SK-N-SH treated with all-trans-retinoic acid at 6 μM for 48 hours (cell line): Measurements from ENCODE around the gene ENO4.

ENCODE experiments used
- ATAC-seq: fragments of 200-7000 bp; cut with Tn5 transposase; 3 replicates; pipeline ENCODE4 v1.9.1; 2020; ENCODE audit warnings: mild to moderate bottlenecking, moderate library complexity
- BACH2 ChIP-seq: fragments of 250-450 bp; sonication (Bioruptor Pico); IDR thresholded peaks from 2 replicates; pipeline ENCODE4 v1.9.0; 2021; ENCODE audit warnings: mild to moderate bottlenecking, borderline replicate concordance
- CSDC2 ChIP-seq: fragments of 250-450 bp; sonication (Bioruptor Pico); IDR thresholded peaks from 2 replicates; pipeline ENCODE4 v1.5.0; 2020; ENCODE audit warnings: mild to moderate bottlenecking, moderate library complexity
- CSRNP3 ChIP-seq: fragments of 250-450 bp; sonication (Bioruptor Pico); IDR thresholded peaks from 2 replicates; pipeline ENCODE4 v1.5.1; 2021; ENCODE audit warnings: mild to moderate bottlenecking, moderate library complexity
- GLIS3 ChIP-seq: fragments of 250-450 bp; sonication (Bioruptor Pico); IDR thresholded peaks from 2 replicates; pipeline ENCODE4 v1.5.0; 2020; ENCODE audit warnings: mild to moderate bottlenecking, moderate library complexity
- POU6F1 ChIP-seq: fragments of 250-450 bp; sonication (Bioruptor Pico); IDR thresholded peaks from 2 replicates; pipeline ENCODE4 v1.8.0; 2021; ENCODE audit warnings: low read depth, mild to moderate bottlenecking, moderate library complexity, borderline replicate concordance
- TCF4 ChIP-seq: fragments of 250-450 bp; sonication (Bioruptor Pico); IDR thresholded peaks from 2 replicates; pipeline ENCODE4 v1.8.0; 2021; ENCODE audit warnings: mild to moderate bottlenecking, moderate library complexity, borderline replicate concordance
- TOX ChIP-seq: fragments of 250-450 bp; sonication (Bioruptor Pico); IDR thresholded peaks from 2 replicates; pipeline ENCODE4 v1.8.0; 2021; ENCODE audit warnings: mild to moderate bottlenecking, moderate library complexity, borderline replicate concordance
- ZFP30 ChIP-seq: fragments of 450-650 bp; formaldehyde crosslinking; IDR thresholded peaks from 2 replicates; pipeline ENCODE4 v1.5.0; 2022; ENCODE audit warnings: mild to moderate bottlenecking, moderate library complexity
- TF ChIP-seq, protein P1 (sequence below): fragments of 250-450 bp; sonication (Bioruptor Pico); IDR thresholded peaks from 2 replicates; pipeline ENCODE4 v1.5.0; 2020; ENCODE audit warnings: mild to moderate bottlenecking, moderate library complexity
- TF ChIP-seq, protein P2 (sequence below): fragments of 250-450 bp; sonication (Bioruptor Pico); IDR thresholded peaks from 2 replicates; pipeline ENCODE4 v1.8.0; 2020; ENCODE audit warnings: mild to moderate bottlenecking, moderate library complexity, borderline replicate concordance
- TF ChIP-seq, protein P3 (sequence below): fragments of 250-450 bp; sonication (Bioruptor Pico); IDR thresholded peaks from 2 replicates; pipeline ENCODE4 v1.5.1; 2020; ENCODE audit warnings: low read depth, mild to moderate bottlenecking, moderate library complexity

The ENO4 gene

GRCh38 chr10:116882639-116883038, 33.3 kb downstream of the ENO4 start (continued):
- TF ChIP-seq, protein P1, sequence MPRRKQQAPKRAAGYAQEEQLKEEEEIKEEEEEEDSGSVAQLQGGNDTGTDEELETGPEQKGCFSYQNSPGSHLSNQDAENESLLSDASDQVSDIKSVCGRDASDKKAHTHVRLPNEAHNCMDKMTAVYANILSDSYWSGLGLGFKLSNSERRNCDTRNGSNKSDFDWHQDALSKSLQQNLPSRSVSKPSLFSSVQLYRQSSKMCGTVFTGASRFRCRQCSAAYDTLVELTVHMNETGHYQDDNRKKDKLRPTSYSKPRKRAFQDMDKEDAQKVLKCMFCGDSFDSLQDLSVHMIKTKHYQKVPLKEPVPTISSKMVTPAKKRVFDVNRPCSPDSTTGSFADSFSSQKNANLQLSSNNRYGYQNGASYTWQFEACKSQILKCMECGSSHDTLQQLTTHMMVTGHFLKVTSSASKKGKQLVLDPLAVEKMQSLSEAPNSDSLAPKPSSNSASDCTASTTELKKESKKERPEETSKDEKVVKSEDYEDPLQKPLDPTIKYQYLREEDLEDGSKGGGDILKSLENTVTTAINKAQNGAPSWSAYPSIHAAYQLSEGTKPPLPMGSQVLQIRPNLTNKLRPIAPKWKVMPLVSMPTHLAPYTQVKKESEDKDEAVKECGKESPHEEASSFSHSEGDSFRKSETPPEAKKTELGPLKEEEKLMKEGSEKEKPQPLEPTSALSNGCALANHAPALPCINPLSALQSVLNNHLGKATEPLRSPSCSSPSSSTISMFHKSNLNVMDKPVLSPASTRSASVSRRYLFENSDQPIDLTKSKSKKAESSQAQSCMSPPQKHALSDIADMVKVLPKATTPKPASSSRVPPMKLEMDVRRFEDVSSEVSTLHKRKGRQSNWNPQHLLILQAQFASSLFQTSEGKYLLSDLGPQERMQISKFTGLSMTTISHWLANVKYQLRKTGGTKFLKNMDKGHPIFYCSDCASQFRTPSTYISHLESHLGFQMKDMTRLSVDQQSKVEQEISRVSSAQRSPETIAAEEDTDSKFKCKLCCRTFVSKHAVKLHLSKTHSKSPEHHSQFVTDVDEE: no peak
- TF ChIP-seq, all 23 proteins: peak for 0

- TF ChIP-seq ZFP30 (CRISPR knock-in tag): no peak
- ATAC-seq: no peak
Observed at GRCh38 chr10:116886772-116887171, 37.5 kb downstream of the ENO4 start.

- peak; percentile 87 for ATAC-seq
Observed at GRCh38 chr10:116888380-116889055, 39.2 kb downstream of the ENO4 start.

More at GRCh38 chr10:116888380-116889055, 39.2 kb downstream of the ENO4 start:
- TF ChIP-seq, protein P1: no peak
- TF ChIP-seq CSDC2 (CRISPR knock-in tag): no peak
- no peak for TF ChIP-seq CSRNP3 (CRISPR knock-in tag)
- TF ChIP-seq ZFP30 (CRISPR knock-in tag): no peak
- no peak for TF ChIP-seq TCF4
- TF ChIP-seq GLIS3 (CRISPR knock-in tag): no peak
- TF ChIP-seq, protein P2, sequence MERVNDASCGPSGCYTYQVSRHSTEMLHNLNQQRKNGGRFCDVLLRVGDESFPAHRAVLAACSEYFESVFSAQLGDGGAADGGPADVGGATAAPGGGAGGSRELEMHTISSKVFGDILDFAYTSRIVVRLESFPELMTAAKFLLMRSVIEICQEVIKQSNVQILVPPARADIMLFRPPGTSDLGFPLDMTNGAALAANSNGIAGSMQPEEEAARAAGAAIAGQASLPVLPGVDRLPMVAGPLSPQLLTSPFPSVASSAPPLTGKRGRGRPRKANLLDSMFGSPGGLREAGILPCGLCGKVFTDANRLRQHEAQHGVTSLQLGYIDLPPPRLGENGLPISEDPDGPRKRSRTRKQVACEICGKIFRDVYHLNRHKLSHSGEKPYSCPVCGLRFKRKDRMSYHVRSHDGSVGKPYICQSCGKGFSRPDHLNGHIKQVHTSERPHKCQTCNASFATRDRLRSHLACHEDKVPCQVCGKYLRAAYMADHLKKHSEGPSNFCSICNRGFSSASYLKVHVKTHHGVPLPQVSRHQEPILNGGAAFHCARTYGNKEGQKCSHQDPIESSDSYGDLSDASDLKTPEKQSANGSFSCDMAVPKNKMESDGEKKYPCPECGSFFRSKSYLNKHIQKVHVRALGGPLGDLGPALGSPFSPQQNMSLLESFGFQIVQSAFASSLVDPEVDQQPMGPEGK (CRISPR knock-in tag): no peak
- TF ChIP-seq TOX: no peak
- TF ChIP-seq, protein P3, sequence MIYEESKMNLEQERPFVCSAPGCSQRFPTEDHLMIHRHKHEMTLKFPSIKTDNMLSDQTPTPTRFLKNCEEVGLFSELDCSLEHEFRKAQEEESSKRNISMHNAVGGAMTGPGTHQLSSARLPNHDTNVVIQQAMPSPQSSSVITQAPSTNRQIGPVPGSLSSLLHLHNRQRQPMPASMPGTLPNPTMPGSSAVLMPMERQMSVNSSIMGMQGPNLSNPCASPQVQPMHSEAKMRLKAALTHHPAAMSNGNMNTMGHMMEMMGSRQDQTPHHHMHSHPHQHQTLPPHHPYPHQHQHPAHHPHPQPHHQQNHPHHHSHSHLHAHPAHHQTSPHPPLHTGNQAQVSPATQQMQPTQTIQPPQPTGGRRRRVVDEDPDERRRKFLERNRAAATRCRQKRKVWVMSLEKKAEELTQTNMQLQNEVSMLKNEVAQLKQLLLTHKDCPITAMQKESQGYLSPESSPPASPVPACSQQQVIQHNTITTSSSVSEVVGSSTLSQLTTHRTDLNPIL (CRISPR knock-in tag): no peak
- TF ChIP-seq BACH2 (CRISPR knock-in tag): no peak
- TF ChIP-seq POU6F1 (CRISPR knock-in tag): no peak
